Tibial artery (tissue), 4 donors: ENCODE results near the gene NCL.
A peak's percentile ranks its signal among the peaks of the same experiment; 100 is the strongest.

ENCODE experiments used
- DNase-seq, 2 donors: peaks; one replicate each; pipeline ENCODE4 v3.0.0-alpha.2; 2019
- H3K27ac ChIP-seq, 2 donors: fragments of 200-600 bp; sonication (generic) in 1 of 2; 1 replicate in 1 of 2; 2 replicates in 1 of 2; pipeline ENCODE4 v1.5.1; 2018 to 2019; ENCODE audit warnings: mild to moderate bottlenecking in 1 of 2
- H3K27me3 ChIP-seq, 2 donors: fragments of 200-600 bp; sonication (generic) in 1 of 2; one replicate each; pipeline versions ENCODE4 v1.5.1 to v1.6.0; 2016 to 2019
- H3K36me3 ChIP-seq, 3 donors: fragments of 200-600 bp; sonication (generic) in 2 of 3; one replicate each; pipeline ENCODE4 v1.5.1; 2016 to 2019; ENCODE audit warnings: mild to moderate bottlenecking in 2 of 3
- H3K4me1 ChIP-seq, 4 donors: fragments of 200-600 bp; sonication (generic) in 2 of 4; 1 replicate in 3 of 4; 2 replicates in 1 of 4; pipeline ENCODE4 v1.5.1; 2016 to 2019
- H3K4me3 ChIP-seq, 2 donors: fragments of 200-600 bp; sonication (generic) in 1 of 2; 1 replicate in 1 of 2; 2 replicates in 1 of 2; pipeline ENCODE4 v1.5.1; 2018 to 2019; ENCODE audit warnings: mild to moderate bottlenecking in 2 of 2
- H3K9me3 ChIP-seq, 3 donors: fragments of 200-600 bp; sonication (generic) in 1 of 3; one replicate each; pipeline ENCODE4 v1.5.1; 2016 to 2019
- intact Hi-C: fragments of 100-400 bp; cut with DNase I; formaldehyde crosslinking; loops from one replicate; pipeline ENCODE4 v1.15.0; 2023; ENCODE audit warnings: low total_unique reads
- TF ChIP-seq, protein P1 (sequence below), 2 experiments: fragments of 200-600 bp in 1 of 2; fragments of 450-650 bp in 1 of 2; IDR thresholded peaks; one replicate each; pipeline ENCODE4 v1.5.1; 2017 to 2019; ENCODE audit warnings: antibody characterized with exemption in 2 of 2, mild to moderate bottlenecking in 1 of 2, moderate library complexity in 1 of 2

Gene NCL

DNA sequence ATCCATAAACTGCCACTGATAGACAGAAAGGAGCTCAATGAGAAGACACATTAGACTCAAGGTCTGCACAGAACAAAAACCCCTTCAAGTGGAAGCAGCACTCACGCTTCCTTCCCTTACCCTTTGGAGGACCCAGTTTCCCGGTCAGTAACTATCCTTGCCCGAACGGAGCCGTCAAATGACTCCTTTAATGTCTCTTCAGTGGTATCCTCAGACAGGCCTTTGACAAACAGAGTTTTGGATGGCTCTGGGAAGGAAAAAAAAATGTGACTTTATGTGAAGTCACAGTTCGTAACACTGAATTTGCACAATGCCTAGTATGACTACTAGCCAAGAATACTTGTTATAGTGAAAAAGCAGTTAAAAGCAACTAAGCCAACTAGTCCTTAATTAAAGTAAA is 8.4 kb downstream of the NCL start:
- H3K9me3 ChIP-seq, result no peaks in the 10 kb centered on the region
- no peak overlapping the region for H3K4me3 ChIP-seq
- peaks cover 70 to 83% (median 82%) of the 10 kb centered on the region in 3 donors for H3K36me3 ChIP-seq
- TF ChIP-seq, protein P1, sequence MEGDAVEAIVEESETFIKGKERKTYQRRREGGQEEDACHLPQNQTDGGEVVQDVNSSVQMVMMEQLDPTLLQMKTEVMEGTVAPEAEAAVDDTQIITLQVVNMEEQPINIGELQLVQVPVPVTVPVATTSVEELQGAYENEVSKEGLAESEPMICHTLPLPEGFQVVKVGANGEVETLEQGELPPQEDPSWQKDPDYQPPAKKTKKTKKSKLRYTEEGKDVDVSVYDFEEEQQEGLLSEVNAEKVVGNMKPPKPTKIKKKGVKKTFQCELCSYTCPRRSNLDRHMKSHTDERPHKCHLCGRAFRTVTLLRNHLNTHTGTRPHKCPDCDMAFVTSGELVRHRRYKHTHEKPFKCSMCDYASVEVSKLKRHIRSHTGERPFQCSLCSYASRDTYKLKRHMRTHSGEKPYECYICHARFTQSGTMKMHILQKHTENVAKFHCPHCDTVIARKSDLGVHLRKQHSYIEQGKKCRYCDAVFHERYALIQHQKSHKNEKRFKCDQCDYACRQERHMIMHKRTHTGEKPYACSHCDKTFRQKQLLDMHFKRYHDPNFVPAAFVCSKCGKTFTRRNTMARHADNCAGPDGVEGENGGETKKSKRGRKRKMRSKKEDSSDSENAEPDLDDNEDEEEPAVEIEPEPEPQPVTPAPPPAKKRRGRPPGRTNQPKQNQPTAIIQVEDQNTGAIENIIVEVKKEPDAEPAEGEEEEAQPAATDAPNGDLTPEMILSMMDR (IDR thresholded peaks at IDR 0.05), result no peak
- H3K27me3 ChIP-seq, result no peaks in the 10 kb centered on the region
- no peak for DNase-seq
- peaks cover 0 to under 1% (median 0%) of the 10 kb centered on the region in 4 donors for H3K4me1 ChIP-seq
- no peak overlapping the region for H3K27ac ChIP-seq
- intact Hi-C loops, result no loop called here

DNA sequence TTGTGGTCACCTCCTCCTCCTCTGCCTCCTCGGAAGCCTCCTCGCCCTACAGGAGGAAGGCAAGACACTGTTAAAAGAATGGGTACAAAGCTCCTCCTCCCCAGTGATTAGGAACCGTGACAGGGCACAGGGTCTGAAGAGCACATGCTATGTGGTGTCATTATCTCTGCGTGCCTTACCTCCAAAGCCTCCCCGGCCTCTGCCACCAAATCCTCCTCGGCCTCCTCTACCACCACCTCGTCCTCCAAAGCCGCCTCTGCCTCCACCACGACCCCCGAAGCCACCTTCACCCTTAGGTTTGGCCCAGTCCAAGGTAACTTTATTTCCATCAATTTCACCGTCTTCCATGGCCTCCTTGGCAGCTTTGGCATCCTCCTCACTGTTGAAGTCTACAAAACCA is 9.1 kb downstream of the NCL start:
- peaks cover 64 to 76% (median 76%) of the 10 kb centered on the region in 3 donors for H3K36me3 ChIP-seq
- intact Hi-C loops, result no loop called here
- TF ChIP-seq, protein P1 (IDR thresholded peaks at IDR 0.05), result no peak
- DNase-seq, result no peak
- H3K9me3 ChIP-seq, result no peaks in the 10 kb centered on the region
- H3K4me1 ChIP-seq, result no peaks in the 10 kb centered on the region
- H3K27me3 ChIP-seq, result no peaks in the 10 kb centered on the region
- H3K27ac ChIP-seq, result no peak overlapping the region
- no peak overlapping the region for H3K4me3 ChIP-seq

DNA sequence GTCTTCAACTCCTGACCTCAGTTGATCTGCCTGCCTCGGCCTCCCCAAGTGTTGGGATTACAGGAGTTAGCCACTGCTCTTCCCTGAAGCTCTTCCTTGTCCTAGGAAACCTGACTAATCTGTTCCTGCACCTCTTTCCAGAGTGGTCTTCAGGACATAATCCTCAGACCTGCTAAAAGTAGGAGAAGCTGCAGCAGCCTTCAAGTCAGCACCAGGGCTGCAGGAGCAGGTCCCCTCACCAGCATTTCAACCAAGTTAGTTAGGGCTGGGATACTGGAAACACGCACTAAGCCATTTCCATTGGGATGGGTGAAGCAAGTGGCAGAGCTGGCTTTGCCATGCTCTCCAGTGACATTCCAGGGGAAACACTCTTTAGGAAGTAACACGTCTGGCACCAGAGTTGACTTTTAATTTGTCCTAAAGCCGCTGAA is 9.9 kb downstream of the NCL start:
- Histone ChIP-seq H3K4me3 (no peak overlapping the region), H3K27ac (no peak overlapping the region), H3K36me3 (peaks cover 55 to 68% (median 67%) of the 10 kb centered on the region in 3 donors), H3K4me1 (no peaks in the 10 kb centered on the region), H3K27me3 (no peaks in the 10 kb centered on the region), H3K9me3 (no peaks in the 10 kb centered on the region)
- intact Hi-C loops, result no loop called here
- DNase-seq, result no peak
- TF ChIP-seq, protein P1 (IDR thresholded peaks at IDR 0.05), result no peak

DNA sequence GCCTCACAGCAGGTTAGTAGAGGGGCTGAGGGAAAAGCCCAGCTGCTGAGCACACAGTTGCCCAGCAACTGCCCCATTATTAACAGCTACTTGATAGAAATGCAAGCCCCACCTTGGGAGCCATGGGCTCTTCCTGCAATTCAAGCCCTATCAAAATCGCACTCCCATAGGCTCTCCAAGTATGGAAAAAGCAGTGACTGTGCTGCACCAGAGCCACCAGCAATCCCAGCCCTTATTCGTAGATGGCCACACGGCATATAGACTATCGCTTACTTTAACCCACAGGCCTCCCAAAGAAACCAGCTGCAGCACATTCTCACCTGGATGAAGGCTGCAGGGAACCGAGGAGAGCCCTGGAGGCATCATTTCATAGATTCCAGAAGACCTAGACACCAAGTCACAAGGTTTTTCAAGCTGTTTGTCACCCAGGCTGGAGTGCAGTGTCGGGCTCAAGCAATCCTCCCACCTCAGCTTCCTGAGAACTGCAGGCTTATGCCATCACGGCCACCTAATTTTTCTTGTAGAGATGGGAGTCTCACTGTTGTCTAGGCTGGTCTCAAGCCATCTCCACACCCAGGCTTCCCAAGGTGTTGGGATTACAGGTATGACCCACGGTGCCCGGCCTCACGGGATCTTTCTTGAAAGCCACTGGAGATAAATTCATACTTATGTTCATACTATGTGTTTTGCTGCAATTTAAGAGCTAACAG is 11.3 kb downstream of the NCL start:
- H3K9me3 ChIP-seq, result no peaks in the 10 kb centered on the region
- peak in 1 of 2 donors; percentile 38 for DNase-seq
- peaks cover 41 to 53% (median 53%) of the 10 kb centered on the region in 3 donors for H3K36me3 ChIP-seq
- H3K27me3 ChIP-seq, result no peaks in the 10 kb centered on the region
- intact Hi-C loops, result no loop called here
- TF ChIP-seq, protein P1 (IDR thresholded peaks at IDR 0.05), result no peak
- peak overlapping the region in 1 of 2 donors; percentile 15 for H3K27ac ChIP-seq
- no peaks in the 10 kb centered on the region for H3K4me1 ChIP-seq
- no peak overlapping the region for H3K4me3 ChIP-seq

DNA sequence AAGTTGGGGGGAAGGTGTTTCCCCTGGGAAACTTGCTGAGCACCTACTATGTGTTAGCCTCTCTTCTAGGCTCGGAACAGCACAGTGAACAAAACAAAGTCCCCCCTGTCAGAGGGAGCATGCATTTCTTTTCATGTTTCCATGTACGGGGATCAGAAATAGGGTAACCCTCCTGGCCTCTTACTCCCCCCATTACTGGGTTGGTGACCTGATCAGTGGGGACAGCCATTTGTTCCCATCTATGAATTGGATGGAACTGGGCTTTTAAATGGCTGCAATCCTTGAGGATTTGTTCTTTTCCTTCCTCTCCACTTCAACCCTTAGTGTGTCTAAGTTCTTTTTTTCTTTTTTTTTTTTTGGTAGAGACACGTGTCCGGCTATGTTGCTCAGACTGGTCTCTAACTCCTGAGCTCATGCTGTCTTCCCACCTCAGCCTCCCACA is 13.7 kb downstream of the NCL start:
- no peak for DNase-seq
- TF ChIP-seq, protein P1 (IDR thresholded peaks at IDR 0.05), result no peak
- no peak overlapping the region for H3K27ac ChIP-seq
- H3K9me3 ChIP-seq, result no peaks in the 10 kb centered on the region
- no peak overlapping the region for H3K4me3 ChIP-seq
- no peaks in the 10 kb centered on the region for H3K27me3 ChIP-seq
- intact Hi-C loops, result no loop called here
- no peaks in the 10 kb centered on the region for H3K4me1 ChIP-seq
- peaks cover 17 to 30% (median 29%) of the 10 kb centered on the region in 3 donors for H3K36me3 ChIP-seq
